NOMO-1 treated with DMSO at 0.1 percent for 48 hours (cell line): ENCODE results near the gene PTPN1.

Source experiments
- DNase-seq: peaks from one replicate; lab custom pipeline; 2025; ENCODE audit not compliant: unreplicated experiment; lab: John Stamatoyannopoulos, UW

The PTPN1 gene

DNA sequence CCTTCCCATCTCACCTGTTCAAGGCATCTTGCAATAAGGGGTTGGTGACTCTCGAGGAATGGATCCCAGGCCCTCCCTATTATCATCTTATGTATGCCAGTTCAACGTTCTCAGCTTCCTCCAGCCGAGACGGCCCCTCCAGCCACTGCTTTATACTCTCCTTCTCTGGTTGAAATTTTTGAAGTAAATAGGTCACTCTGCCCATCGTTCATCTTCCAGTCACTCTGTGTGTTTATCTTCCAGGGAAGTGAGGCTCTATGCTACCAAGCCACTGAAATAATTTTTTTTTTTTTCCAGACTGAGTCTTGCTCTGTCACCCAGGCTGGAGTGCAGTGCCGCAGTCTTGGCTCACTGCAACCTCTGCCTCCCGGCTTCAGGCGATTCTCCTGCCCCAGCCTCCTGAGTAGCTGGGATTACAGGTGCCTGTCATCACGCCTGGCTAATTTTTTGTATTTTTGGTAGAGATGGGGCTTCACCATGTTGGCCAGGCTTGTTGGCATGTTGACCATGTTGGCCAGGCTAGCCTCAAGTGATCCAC is 17.0 kb downstream of the PTPN1 start:
- no peak for DNase-seq

- no peak for DNase-seq
Measured at GRCh38 chr20:50528129-50528528, 17.9 kb downstream of the PTPN1 start.

- no peak for DNase-seq
Measured at GRCh38 chr20:50528804-50529351, 18.7 kb downstream of the PTPN1 start.

- DNase-seq, result no peak
Measured at GRCh38 chr20:50532221-50532620, 22.0 kb downstream of the PTPN1 start.

DNA sequence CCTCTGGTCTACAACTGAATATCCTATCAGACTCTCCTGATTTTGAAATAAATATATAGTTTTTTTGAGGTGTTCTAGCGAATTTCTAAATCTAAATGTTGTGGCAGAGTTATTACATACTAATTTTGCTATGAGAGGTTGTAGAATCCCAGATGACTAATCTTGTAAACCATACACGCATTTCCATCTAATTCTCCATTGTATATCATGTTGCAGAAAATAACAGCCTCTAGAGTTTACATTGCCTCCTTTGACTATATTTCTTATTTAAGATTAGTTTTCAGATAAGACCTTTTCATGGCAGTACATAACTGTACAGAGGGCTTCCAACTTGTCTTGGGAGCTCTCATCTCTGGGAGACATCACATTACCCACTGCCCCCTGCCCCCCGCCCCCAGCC is 22.9 kb downstream of the PTPN1 start:
- DNase-seq, result no peak

- no peak for DNase-seq
Measured at GRCh38 chr20:50533464-50533863, 23.3 kb downstream of the PTPN1 start.

DNA sequence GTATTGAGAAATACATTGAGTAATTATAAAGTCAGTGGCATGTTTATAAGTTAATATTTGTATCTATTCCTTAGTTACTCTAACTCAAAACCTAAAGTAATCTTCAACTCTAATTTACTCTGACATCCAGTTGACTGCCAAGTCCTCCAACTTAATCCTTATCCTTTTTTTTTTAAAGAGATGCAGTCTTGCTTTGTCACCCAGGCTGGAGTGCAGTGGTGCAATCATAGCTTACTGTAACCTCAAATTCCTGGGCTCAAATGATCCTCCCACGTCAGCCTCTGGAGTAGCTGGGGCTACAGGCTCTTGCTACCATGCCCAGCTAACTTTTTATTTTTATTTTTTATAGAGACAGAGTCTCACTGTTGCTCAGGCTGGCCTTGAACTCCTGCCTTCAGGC is 24.4 kb downstream of the PTPN1 start:
- DNase-seq, result no peak

- no peak for DNase-seq
Measured at GRCh38 chr20:50535162-50535561, 25.0 kb downstream of the PTPN1 start.

GRCh38 chr20:50536333-50536732 is 26.1 kb downstream of the PTPN1 start:
- DNase-seq, result no peak

GRCh38 chr20:50537546-50538201 is 27.5 kb downstream of the PTPN1 start:
- no peak for DNase-seq

DNA sequence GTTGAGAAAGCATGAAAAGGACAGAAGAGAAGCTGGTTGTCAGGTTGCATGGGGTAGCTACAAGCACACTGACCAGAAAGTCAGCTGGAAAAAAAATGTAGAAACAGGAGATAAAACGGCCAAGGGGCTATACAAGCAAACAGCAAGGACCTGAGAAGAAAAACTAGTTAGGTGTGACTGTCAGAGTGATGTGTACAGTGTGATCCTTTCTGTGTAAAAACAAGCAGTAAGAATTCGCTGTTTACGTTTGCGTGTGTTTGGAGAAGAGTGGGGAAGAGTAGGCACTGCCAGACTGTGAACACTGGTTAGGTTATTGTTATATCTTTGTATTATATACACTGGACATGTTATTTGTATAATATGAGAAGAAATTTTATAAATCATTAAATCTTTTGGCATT is 28.1 kb downstream of the PTPN1 start:
- DNase-seq, result no peak

DNA sequence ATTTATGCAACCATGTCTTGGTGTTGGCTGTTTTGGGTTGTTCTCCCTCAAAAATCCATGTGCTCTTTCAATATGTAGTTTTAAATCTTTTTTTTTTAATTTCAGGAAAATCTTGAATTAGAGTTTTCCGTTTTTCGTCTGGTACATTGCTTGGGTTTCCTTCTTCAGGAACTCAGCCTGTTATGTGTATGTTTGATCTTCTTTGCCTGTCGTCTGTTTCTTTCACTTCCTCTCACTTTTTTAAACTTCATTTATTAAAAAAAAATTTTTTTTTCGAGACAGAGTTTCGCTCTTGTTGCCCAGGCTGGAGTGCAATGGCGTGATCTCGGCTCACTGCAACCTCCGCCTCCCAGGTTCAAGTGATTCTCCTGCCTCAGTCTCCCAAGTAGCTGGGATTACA is 29.6 kb downstream of the PTPN1 start:
- peak; percentile 32 for DNase-seq

- DNase-seq, result no peak
Measured at GRCh38 chr20:50540620-50541605, 30.7 kb downstream of the PTPN1 start.

DNA sequence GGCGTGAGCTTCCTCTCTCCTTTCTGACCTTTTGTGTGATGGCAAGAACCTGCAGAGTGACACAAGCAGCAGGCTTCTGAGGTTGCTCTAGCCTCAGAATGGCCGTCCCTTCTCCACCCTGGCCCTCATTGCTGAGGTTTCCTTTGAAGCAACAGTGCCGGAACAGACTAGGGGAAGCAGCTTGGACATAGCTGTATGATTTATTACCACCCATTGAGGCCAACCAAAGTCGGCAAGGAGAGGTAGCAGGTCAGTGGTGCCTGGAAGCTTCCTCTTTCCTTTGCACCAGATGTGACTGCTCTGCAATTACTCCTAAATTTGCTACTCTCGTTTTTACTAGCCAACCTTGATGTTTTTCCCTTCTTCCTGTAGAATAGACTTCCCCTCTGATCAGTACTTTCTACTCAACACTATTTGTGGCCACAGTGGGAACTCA is 31.4 kb downstream of the PTPN1 start:
- DNase-seq, result peak; percentile 99

DNA sequence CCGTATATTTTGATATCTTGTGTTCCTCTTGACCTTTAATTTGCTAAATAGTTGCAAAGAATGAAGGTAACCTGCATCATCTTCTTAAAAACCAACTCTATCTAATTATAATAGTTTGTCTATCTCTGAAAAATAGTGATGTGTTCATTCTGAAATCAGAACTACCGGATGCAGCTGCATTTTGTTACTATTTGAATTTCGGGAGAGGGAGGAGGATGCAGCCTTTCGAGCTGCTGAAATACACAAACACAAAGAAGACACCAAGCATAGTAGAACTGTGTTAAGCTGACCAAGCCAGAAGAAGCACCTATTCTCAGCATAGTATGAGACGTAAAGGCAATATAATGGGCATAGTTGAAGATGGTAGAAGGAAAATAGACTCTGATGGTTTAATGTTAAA is 33.1 kb downstream of the PTPN1 start:
- DNase-seq, result no peak

- no peak for DNase-seq
Measured at GRCh38 chr20:50545126-50545525, 34.9 kb downstream of the PTPN1 start.

- peak; percentile 94 for DNase-seq
Measured at GRCh38 chr20:50546729-50547314, 36.6 kb downstream of the PTPN1 start.

GRCh38 chr20:50547964-50548363 is 37.8 kb downstream of the PTPN1 start:
- DNase-seq, result no peak

DNA sequence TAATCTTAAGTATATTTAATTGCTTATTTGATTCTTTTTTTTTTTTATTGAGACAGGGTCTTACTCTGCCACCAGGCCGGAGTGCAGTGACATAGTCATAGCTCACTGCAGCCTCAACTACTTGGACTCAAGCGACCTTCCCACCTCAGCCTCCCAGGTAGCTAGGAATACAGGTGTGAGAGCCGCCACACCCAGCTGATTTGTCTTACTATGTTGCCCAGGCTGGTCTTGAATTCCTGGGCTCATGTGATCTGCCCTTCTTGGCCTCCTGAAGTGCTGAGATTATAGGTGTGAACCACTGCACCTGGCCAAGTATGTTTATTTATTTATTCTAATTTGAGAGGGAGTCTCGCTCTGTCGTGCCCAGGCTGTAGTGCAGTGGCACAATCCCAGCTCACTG is 38.2 kb downstream of the PTPN1 start:
- no peak for DNase-seq

GRCh38 chr20:50550531-50550930 is 40.3 kb downstream of the PTPN1 start:
- DNase-seq, result no peak

DNA sequence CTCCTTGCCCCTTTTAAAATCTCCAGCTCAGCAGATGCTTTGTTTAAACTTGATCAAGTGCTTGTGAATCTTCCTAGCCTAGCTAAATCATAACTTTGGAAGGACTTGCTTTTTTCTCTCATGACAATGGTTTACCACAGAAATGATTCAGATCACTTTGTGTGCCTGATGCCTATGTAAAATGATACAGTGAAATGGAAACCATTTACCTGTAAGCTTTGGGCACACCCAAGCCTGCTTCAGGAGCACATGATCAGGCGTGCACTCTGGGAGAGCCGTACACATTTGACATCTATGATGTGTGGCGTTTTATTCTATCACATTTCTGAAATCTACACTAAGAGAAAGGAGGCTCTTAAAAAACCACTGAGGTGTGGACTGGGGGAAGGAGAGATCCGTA is 41.1 kb downstream of the PTPN1 start:
- DNase-seq, result no peak
